GM12865 (cell line): ENCODE results near the gene RASA3.

Experiments used
- DNase-seq: peaks from one replicate; pipeline ENCODE4 v3.0.0; 2010; ENCODE audit warnings: low read depth
- H3K4me3 ChIP-seq: 2 replicates; pipeline ENCODE4 v1.5.1; 2011; ENCODE audit warnings: mild to moderate bottlenecking, low read depth, low read length, control low read depth
- TF ChIP-seq, protein P1 (sequence below): IDR thresholded peaks from 2 replicates; pipeline ENCODE4 v1.5.1; 2011; ENCODE audit warnings: low read length, control low read depth, low read depth, inconsistent platforms; ENCODE audit not compliant: insufficient read depth; ENCODE audit errors: missing control alignments

The RASA3 gene

DNA sequence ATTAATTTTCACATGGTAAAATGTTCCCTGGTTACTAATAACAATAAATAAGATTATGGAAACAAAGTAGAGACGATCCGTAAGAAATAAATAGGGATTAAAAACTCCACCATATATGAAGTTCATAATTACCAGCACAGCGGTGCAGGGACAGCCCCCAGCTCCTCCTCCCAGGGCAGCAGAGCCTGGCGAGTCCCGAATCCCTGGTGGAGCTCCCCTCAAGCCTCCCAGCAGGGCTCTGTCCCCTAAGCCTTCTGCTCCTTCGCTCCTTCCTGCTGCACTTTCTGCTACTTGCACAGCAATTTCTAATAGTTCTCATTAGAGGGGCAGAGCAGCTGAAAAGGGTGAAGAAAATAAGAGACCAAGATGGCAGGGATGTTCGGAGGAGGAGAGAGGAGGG, 43.6 kb downstream of the RASA3 start:
- TF ChIP-seq, protein P1, sequence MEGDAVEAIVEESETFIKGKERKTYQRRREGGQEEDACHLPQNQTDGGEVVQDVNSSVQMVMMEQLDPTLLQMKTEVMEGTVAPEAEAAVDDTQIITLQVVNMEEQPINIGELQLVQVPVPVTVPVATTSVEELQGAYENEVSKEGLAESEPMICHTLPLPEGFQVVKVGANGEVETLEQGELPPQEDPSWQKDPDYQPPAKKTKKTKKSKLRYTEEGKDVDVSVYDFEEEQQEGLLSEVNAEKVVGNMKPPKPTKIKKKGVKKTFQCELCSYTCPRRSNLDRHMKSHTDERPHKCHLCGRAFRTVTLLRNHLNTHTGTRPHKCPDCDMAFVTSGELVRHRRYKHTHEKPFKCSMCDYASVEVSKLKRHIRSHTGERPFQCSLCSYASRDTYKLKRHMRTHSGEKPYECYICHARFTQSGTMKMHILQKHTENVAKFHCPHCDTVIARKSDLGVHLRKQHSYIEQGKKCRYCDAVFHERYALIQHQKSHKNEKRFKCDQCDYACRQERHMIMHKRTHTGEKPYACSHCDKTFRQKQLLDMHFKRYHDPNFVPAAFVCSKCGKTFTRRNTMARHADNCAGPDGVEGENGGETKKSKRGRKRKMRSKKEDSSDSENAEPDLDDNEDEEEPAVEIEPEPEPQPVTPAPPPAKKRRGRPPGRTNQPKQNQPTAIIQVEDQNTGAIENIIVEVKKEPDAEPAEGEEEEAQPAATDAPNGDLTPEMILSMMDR, result no peak
- no peak overlapping the region for H3K4me3 ChIP-seq
- no peak for DNase-seq

DNA sequence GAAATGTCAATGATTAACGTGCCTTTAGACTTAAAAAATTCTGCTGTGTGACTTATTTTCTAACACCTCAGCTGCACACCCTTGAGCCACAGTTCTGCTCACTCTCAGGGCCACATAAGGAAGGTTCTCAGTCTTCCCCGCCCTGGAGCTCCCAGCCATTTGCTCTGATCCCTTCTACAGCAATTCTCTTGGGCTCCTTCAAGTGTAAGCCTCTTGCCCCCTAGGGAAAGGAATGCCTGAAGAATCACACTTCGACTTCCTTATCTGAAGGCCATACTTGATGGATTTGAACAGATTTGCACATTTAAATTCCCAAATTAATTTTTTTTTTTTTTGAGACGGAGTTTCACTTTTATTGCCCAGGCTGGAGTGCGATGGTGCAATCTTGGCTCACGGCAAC, 44.2 kb downstream of the RASA3 start:
- no peak for DNase-seq
- no peak overlapping the region for H3K4me3 ChIP-seq
- TF ChIP-seq, protein P1, result no peak

DNA sequence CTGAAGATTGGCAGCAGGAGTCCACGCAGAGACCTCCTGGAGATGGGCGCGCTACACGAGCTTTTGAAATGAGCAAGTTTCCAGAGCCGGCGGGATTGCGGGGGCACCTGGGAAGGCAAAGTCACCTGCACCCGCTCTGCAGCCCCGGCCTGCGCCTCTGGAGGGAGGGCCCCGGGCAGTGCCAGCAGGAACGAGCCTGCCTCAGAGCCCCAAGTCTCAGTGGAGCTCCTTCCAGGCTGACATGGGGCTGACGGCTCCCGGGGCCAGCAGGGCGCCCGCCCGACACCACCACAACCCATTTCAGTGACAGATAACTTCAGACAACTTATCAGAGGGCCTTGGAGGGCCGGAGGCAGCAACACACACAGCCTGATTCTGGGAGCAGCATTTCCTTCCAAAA, 45.0 kb downstream of the RASA3 start:
- TF ChIP-seq, protein P1, result no peak
- DNase-seq, result no peak
- no peak overlapping the region for H3K4me3 ChIP-seq

DNA sequence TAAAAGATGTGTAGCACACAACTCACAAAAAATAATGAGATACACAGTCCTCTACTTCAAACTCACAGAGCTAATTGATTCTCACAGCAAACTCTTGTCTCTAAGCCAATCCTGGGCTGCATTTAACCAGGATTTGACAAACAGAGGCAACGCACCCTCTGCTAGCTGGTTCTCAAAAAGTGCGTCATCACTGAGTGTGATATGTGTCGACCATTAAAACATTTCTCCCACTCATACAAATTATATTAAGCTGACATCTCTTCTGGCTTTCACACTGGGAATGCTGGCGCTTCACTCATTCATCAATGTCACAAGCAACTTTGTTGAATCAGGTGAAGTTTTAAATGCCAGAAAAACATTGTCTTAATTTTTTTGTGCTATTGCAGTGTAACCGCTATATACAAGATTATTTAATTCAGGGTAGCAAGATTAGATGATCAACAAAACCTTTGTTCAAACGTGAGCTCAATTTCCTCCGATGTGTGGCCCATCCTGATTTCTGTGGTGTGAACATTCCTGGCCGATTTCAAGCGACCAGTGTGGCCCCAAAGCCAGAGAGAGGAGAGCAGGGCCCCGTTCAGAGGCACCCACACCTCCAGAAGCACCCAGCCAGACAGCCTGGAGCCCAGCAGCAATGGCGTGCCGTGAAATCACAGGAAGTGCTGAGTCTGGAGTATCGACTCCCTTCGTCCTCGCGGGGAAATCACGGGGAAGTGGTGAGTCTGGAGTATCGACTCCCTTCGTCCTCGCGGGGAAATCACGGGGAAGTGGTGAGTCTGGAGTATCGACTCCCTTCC, 49.4 kb downstream of the RASA3 start:
- DNase-seq, result no peak
- TF ChIP-seq, protein P1, result no peak
- no peak overlapping the region for H3K4me3 ChIP-seq

DNA sequence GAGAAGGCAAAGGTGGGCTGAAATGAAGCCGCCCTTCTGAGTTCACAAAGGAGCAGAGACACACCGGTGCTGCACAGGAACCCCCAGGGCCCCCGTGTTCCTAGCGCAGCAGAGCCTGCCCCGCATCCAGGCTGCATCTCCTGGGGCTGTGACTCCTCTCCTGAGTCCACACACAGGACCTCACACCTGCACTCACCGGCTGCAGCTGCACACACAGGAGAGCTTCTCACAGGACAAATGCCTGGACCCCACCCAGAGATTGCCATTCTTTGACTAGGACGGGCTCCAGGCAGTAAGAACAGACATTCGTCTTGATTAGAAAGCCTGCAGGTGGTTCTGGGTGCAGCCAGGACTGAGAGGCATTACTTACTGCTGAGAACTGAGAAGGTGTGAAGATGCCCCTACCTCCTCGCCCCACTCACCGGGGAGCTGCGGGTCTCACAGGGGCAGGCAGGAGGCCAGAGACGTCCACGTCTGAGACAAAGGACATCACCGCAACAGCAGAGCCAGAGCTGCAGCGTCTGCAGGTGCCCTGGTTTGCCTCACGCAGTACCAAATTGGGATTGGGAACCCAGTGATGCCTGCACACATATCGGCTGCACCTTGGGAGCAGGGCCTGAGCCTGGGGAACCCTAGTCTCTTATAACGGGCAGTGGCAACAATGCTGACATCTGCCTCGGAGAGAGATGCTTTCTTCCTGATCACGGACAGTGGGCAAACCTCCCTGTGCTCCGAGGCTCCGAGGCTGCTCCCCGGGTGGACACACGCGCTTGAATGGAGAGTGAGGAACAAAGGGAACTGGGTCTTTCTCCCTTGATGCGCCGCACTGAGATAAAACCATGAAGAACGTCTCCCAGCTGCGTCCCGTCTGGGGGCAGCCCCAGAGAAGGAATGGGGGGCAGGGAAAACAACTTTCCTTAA, 50.4 kb downstream of the RASA3 start:
- H3K4me3 ChIP-seq, result no peak overlapping the region
- TF ChIP-seq, protein P1, result no peak
- DNase-seq, result no peak

DNA sequence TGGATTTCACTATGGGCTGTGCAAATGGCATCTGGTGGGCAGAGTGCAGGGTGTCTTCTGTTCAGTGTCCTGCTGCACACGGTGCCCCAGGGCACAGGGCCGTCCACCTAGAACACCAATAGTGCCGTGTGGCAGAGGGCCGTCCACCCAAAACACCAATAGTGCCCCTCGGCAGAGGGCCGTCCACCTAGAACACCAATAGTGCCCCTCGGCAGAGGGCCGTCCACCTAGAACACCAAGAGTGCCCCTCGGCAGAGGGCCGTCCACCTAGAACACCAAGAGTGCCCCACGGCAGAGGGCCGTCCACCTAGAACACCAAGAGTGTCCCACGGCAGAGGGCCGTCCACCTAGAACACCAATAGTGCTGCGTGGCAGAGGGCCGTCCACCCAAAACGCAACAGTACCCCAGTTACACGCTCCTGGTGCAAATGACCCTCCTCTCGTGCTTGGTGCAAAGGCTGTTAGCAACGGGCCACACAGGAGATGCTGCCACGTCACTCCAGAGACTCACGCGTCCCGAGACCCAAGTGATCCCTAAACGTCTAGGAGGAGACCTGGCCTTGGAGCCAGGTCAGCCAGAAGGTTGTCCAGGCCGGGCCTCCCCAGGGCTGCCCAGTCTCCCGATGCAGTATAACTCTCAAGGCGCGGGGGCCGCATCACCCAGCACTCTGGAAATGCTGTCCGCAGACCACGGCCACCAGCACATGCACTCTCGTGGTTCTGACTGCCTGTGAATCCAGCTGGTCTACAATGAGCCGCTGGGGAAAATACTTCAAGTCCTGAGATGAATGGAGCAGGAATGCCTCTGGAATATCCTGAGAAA, 51.5 kb downstream of the RASA3 start:
- TF ChIP-seq, protein P1, result no peak
- no peak overlapping the region for H3K4me3 ChIP-seq
- DNase-seq, result no peak
